DMS53 treated with DMSO at 0.1 percent for 48 hours (cell line): ENCODE results near the gene EFNA2.
"Not testable (repeated sequence)": the region's sequence is repeated elsewhere in the genome, so short reads cannot be mapped to it uniquely, and the experiment has no call there.

Source experiments
- DNase-seq: peaks from one replicate; lab custom pipeline; 2025; ENCODE audit not compliant: unreplicated experiment; lab: John Stamatoyannopoulos, UW

Gene EFNA2

DNA sequence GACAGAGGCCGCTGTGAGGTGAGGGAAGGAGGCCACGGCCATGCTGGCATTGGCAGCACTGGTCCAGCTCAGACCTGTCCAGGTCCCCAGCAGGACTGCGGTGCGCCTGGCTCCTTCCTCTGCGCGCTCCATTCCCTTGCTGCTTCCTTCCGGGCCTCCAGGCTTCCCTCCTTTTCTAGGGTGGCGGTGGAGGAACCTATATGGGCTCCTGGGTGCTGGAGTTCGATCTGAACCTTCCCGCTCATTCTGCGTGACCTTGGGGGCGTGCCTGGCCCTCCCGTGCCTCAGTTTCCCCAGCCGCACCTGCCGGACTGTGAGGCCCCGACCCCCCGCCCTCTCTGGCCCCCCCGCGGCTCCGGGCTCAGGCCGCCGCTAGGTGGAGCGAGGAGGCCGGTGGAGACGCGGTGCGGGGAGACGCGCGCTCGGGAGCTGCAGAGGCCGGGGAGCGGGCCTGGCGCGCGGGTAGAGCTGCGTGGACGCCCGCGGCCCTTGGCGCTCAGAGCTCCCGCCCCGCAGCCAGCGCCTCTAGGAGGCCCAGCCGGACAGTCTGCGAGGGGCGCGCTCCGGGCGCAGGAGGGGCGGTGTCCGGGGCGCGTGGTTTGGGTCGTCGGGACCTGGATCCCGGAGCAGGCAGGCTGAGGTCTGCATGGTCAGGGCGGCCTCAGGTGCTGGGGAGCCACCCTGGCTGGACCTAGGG, 29.9 kb downstream of the EFNA2 start:
- DNase-seq = peak; percentile 41

DNA sequence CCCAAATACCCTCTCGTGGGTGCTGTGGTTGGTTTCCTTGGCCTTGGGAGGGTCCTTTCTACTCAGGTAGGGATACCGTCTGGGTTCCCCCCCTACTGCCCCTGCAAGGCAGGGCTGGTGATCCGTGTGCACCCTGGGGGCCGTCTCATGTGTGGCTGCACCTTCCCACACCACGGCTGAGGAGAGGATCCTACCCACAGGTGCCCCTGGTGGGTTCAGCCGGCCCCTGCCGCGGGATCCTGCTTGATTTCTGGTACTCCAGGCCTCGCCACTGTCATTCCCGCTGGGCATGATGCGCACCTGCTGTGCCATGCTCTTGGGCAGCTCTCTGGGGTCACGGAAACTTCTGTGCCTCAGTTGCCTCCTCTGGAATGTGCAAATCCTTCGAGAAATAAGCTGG, 30.8 kb downstream of the EFNA2 start:
- no peak for DNase-seq

DNA sequence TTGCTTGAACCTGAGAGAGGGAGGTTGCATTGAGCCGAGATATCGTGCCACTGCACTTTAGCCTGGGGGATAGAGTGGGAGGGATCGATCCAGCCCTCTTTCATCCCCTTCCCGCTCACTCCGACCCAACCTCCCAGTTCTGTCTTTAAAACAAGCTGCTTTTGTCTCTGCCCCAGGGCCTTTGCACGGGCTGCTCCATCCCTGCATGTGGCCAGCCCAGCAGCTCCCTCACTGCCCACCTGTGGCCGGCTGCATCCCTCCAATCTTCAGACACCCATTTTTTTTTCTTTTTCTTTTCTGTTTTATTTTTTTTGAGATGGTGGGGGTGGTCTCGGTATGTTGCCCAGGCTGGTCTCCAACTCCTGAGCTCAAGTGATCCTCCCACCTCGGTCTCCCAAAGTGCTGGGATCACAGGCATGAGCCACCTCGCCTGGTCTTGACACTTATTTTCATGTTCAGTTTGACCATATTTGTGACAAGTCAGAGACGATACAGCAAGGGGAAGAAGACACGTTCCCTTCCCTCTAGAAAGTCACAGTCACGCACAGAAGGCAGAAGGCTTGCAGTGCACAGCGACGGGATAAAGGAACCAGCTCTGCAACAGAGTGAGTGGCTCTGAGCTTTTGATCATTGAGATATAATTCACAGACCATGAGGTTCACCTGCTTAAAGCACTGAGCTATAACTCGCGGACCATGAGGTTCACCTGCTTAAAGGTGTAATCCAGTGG, 31.8 kb downstream of the EFNA2 start:
- DNase-seq = no peak

DNA sequence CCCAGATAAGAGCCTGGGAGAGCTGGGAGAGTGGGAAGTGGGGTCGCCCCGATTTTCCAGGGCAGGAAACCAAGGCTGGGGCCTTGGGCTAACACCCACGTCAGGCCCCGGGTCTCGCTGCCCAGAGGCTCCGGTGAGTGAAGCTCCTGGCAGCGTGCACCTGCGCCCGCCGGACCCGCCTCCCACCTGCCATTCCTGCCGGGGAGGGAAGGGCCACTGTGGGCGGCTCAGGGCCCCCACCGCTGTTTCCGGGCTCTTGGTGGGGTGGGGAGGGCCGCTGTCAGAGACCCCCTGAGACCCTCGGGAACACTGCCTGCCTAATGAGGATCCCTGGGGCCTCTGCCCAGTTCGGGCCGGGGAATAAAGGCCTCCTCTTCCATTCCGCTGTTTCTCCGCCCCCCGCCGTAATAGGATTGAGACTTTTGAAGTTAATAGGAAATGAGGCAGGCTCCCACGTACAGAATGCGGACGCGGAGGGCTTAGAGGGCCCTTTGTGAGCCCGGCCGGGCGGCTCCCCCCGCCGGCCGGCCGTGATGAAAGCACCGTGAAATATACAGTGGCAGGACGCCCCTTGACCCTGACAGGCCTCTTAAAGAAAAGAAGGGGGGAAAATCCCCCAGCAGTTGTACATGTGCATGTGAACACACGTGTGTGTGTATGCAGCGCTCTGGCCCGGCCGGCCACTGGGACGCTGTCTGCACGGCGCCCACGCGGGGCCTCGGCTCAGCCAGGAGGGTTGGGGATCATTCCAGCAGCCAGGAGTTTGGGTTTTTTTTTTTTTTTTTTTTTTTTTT, 33.2 kb downstream of the EFNA2 start:
- no peak for DNase-seq

DNA sequence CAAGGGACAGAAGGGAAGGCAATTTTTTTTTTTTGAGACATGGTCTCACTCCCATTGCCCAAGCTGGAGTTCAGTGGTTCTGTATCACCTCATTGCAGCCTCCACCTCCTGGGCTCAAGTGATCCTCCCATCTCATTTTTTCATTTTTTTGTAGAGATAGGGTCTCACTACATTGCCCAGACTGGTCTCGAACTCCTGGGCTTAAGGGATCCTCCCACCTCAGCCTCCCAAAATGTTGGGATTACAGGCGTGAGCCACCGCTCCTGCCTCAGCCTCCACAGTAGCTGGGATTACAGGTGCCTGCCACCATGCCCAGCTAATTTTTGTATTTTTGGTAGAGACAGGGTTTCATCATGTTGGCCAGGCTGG, 34.6 kb downstream of the EFNA2 start:
- DNase-seq = not testable (repeated sequence)

DNA sequence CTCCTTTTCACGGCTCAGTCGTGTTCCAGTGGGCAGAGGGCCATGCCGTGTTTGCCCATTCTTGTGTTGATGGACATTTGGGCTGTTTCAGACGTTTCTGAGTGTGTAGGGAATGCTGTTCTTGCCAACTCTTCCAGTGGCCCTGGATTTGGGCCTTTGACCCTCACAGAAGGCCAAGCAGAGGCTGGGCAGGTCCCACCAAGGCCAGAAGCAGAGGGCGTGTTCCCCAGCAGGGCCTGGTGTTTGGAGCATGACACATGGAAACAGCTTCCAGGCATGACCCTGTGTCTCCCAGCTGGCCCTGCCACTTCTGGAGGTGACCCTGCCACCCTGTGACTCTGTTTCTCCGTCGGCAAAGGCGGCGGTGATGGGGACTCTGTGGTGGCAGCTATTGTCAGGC, 35.9 kb downstream of the EFNA2 start:
- DNase-seq = no peak

DNA sequence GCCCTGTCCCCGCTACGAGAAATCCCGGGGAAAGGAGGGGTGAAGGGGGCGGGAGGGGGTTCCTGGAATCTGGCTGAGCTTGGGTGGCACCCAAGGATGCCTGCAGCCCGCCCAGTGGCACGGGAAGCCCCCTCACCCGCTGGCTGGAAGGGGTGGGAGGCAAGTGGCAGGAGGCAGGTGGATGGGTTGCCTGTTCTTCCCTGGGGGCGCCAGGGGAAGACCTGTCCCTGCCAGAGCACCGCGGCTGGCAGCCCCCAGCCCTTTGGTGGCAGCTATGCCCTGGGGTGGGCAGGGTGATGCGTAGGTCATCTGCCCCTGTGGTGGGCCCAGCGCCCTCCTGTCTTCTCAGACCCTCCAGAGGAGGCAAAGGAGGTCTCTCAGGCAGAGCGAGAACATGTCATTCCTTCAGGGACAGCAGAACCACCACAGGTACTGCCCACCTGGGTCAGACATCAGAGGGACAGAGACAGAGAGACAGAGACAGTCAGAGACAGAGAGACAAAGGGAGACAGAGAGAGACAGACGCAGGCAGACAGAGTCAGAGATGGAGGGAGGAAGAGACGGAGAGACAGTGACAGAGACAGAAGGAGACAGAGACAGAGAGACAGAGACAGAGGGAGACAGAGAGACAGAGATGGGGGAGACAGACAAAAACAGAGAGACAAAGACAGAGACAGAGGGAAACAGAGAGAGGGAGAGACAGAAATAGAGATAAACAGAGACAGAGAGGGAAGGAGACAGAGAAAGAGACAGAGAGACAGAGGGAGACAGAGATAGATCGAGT, 36.7 kb downstream of the EFNA2 start:
- DNase-seq = no peak

DNA sequence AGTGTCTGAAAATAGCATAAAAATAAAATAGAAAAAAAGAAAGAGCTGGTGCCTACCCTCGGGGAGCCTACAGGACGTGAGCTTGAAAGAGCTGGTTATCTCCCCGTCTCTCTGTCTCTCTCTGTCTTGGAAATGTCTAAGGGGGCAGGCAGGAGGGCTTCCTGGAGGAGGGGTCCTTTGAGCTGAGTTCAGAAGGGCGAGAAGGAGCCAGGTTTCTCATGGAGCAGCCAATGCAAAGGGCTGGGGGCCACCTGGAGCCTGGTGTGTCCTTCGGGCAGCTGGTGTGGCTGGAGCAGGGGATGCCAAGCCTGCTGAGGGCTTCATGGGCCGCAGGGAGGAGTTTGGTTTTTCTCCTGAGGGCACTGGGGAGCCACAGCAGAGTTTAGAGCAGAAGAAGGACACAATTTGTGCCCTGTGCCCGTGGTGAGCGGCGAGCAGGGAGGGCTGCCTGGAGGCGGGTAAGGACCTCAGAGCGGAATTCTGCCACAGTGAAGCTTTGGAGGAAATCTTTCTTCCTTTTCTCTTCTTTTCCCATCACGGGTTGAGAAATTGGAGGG, 38.7 kb downstream of the EFNA2 start:
- DNase-seq = no peak

DNA sequence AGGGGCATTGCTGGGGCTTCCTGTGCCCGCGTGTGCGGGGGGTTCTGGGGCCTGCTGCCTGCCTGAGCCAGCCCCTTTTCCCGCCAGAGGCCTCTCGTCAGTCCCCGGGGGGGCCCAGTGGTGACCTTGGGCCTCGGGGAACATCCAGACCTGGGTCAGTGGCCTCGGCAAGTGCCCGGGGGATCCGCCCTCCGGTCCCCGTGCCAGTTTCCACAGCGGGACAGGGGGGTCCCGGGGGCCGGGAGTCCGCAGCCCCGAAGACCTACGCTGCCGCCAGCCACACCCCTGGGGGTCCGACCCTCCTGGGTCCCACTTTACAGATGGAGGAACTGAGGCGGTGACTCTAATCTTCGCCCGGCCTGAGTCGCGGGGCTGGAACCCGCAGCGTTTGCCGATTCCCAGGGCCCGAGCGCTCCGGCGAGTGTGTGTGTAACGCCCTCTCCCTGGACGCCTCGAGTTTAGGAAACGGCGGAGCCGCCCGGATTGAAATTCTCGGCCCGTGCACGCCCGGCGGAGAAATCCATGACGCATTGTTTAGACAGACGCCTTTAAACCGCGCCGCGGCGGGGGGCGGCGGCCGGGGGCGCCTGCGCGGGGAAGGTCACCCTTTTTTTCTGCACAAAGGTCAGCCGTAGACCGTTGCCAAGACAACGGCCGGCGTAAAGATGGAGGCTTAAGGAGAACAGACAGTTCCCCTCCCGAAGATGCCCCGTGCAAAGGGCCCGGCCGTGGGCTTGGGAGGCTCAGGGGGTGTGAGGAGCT, 39.3 kb downstream of the EFNA2 start:
- peak; percentile 28 for DNase-seq

DNA sequence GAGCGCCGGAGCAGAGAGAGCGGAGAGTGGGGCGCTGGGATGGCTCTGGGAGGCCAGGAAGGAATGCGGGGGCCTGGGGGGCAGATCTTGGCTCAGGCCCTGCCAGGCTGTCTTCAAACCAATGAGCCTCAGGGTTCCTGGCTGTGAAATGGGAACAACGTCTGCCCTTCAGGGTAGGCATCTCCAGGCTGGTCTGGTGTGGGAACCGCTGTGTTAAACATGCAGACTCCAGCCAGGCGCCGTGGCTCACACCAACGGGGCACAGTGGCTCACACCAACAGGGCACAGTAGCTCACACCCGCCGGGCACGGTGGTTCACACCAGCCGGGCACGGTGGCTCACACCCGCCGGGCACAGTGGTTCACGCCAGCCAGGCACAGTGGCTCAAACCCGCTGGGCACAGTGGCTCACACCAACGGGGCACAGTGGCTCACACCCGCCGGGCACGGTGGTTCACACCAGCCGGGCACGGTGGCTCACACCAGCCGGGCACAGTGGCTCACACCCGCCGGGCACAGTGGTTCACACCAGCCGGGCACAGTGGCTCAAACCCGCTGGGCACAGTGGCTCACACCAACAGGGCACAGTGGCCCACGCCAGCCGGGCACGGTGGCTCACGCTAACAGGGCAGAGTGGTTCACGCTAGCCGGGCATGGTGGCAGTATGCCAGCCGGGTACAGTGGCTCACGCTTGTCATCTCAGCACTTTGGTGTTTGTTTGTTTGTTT, 40.1 kb downstream of the EFNA2 start:
- DNase-seq = no peak

DNA sequence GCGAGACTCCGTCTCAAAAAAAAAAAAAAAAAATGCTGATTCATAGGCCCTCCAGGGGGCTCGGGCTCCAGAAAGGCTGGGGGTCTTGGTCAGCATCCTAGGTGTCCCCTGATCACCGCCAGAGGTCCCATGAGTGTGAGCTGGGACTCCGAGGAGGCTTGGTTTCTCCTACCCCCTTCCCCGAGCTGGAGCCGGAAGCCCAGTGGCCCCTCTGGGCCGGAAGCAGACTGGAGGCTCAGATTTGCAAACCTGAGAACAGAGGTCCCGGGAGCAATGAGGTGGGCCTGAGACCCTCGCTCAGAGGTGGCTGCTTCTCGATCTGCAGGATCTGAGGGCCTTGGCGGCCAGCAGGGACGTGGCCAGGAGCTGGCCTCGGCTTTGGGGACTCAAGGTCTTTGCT, 41.5 kb downstream of the EFNA2 start:
- DNase-seq = no peak

DNA sequence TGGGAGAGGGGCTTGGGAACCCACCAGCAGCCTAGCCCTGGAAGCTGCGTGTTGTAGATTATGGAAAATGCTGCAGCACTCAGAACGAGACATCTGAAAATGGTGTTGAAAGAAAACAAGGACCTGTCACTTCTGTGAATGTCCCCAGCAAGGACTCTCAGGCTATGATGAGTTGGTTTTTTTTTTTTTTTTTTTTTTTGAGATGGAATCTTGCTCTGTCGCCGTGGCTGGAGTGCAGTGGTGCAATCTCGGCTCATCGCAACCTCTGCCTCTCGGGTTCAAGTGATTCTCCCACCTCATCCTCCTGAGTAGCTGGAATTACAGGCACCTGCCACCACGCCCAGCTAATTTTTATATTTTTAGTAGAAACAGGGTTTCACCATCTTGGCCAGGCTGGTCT, 46.5 kb downstream of the EFNA2 start:
- DNase-seq = not testable (repeated sequence)

DNA sequence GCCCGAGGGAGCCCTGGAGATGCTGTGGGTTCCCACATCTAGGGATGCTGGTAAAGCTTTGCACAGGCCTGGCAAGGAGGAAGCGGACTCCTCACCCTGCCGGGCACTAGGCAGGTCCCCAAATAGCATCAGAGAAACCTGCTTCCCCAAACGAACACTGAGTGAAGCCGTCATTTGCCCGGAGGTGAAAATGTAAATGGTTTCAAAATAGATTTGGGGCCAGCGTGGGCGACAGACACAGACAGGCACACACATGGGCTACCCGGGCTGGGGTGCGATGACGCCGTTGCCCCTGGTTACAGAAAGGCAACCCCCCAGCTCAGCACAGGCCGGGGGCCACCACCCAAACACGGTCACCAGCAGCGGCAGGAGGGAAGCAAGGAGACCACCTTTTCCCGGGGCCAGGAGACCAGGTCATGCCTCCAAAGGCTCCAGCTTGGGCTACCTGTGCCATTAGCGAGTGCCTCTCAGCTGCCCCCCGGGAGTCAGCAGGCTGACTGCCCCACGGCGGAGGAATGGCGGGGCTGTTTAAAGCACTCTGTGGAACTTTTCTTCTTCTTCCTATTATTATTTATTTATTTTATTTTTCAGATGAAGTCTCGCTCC, 50.5 kb downstream of the EFNA2 start:
- DNase-seq = no peak

DNA sequence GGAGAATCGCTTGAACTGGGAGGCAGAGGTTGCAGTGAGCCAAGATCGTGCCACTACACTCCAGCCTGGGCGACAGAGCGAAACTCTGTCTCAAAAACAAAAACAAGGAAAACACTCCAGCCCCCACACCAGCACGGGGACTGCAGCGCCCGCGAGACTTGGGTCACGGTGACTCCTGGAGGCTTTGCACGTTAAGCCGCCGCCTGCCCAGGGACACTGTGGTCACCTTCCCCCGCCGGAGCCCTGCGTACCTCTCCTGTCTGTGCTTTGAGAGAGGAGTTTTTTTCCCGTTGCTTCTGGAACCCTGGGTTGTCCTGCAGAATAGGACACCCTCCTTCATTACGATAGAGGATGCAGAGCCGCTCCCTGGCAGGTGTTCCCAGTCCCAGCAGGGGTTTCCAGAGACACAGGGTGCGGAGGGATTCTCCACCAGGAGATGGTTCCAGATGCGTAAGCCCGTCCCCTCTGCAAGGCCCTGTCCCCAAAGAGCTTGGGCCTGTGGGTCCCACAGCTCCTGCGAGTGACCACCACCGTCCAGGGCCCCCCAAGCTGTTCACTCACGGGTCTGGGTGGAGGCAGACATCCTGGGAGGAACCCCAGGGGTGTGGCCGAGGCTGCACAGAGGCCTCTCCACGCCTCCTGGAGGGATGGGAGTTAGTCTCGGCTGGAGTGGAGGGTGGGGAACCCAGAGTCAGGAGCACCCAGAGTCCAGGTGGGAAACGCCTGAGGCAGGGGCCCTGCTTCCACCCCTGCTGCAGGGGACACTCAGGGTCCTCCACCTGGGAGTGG, 55.2 kb downstream of the EFNA2 start:
- no peak for DNase-seq

DNA sequence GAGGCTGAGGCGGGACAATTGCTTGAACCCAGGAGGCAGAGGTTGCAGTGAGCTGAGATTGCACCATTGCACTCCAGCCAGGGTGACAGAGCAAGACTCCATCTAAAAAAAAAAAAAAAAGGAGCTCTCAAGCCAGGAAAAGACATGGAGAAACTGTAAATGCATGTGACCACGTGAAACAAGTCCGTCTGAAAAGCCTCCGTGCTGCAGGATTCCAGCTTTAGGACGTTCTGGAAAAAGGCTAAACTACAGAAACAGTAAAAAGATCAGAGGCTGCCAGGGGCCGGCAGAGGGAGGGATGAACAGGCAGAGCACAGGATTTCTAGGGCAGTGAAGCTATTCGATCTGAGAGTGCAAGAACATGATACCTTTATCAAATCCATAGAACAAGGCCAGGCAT, 57.4 kb downstream of the EFNA2 start:
- no peak for DNase-seq

DNA sequence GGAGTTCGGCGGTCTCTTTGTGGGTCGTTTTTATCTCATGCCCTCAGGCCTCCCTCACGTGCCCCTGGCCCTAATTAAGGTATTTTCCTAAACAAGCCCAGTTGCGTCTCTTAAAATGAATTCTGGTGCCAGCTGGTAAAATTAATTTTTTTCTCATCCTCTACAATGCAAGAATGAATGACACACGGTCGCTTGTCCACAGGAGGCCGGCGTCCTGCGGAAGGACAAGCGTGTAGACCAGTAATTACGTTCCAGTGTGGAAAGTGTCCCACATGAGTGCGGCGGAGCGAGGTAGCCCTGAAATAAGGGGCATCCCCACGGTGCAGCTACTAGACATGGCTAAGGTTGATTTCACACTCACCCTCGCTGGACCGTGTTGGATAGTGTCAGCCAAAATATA, 63.5 kb downstream of the EFNA2 start:
- DNase-seq = no peak

DNA sequence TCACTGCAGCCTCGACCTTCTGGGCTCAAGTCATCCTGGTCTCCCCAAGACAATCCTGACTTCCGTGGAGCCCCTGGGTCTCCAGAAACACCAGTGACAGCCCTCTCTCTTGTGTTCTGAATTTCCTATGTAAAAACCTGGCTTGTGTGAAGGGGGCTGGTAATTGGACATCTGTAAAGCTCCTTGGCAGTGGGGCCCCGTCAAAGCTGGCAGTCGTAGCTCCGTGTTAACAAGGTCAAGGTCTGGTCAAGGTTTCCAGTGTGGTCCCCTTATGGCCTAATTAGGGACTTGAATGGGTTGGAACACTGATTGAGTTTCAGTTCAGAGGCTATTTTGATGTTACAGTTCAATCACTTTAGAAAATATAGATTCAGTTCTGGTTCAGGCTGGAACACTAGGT, 65.2 kb downstream of the EFNA2 start:
- DNase-seq = no peak
